ENCODE data around the gene GP1BB.

- TF ChIP-seq CTCF (IDR thresholded peaks at IDR 0.05) (no peak), POLR2A (IDR thresholded peaks at IDR 0.05; ENCODE audit: low read length) (no peak)
Observed at GRCh38 chr22:19723232-19723982, at the start of gene GP1BB.

Data from A549 (cell line).